ENCODE data around the gene TMOD2.

GRCh38 chr15:51735228-51736010, 16.0 kb upstream of the TMOD2 start:
- TF ChIP-seq, protein P1, sequence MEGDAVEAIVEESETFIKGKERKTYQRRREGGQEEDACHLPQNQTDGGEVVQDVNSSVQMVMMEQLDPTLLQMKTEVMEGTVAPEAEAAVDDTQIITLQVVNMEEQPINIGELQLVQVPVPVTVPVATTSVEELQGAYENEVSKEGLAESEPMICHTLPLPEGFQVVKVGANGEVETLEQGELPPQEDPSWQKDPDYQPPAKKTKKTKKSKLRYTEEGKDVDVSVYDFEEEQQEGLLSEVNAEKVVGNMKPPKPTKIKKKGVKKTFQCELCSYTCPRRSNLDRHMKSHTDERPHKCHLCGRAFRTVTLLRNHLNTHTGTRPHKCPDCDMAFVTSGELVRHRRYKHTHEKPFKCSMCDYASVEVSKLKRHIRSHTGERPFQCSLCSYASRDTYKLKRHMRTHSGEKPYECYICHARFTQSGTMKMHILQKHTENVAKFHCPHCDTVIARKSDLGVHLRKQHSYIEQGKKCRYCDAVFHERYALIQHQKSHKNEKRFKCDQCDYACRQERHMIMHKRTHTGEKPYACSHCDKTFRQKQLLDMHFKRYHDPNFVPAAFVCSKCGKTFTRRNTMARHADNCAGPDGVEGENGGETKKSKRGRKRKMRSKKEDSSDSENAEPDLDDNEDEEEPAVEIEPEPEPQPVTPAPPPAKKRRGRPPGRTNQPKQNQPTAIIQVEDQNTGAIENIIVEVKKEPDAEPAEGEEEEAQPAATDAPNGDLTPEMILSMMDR (IDR thresholded peaks at IDR 0.05): no peak
- TF ChIP-seq TEAD4 (CRISPR knock-in tag; IDR thresholded peaks at IDR 0.05) (no peak), USF1 (CRISPR knock-in tag; IDR thresholded peaks at IDR 0.05) (no peak), HMGXB4 (CRISPR knock-in tag; IDR thresholded peaks at IDR 0.05) (no peak), ZNF121 (CRISPR knock-in tag; IDR thresholded peaks at IDR 0.05) (no peak), OVOL2 (CRISPR knock-in tag; IDR thresholded peaks at IDR 0.05; ENCODE audit: borderline replicate concordance) (no peak), GRHL2 (CRISPR knock-in tag; IDR thresholded peaks at IDR 0.05; ENCODE audit: insufficient replicate concordance, severe bottlenecking) (no peak), ATF2 (CRISPR knock-in tag; IDR thresholded peaks at IDR 0.05; ENCODE audit: borderline replicate concordance, low read depth) (no peak), HMGA2 (CRISPR knock-in tag; IDR thresholded peaks at IDR 0.05) (no peak), MYBL2 (CRISPR knock-in tag; IDR thresholded peaks at IDR 0.05) (no peak), ZNF138 (CRISPR knock-in tag; conservative IDR thresholded peaks at IDR 0.05) (no peak), TP53 (CRISPR knock-in tag; IDR thresholded peaks at IDR 0.05) (no peak)
- TF ChIP-seq, protein P2, sequence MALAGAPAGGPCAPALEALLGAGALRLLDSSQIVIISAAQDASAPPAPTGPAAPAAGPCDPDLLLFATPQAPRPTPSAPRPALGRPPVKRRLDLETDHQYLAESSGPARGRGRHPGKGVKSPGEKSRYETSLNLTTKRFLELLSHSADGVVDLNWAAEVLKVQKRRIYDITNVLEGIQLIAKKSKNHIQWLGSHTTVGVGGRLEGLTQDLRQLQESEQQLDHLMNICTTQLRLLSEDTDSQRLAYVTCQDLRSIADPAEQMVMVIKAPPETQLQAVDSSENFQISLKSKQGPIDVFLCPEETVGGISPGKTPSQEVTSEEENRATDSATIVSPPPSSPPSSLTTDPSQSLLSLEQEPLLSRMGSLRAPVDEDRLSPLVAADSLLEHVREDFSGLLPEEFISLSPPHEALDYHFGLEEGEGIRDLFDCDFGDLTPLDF (CRISPR knock-in tag; IDR thresholded peaks at IDR 0.05): no peak
